HG02943 (cell line): ENCODE data around the gene F3.
A peak's percentile ranks its signal among the peaks of the same experiment; 100 is the strongest.

ENCODE experiments used
- ATAC-seq: cut with Tn5 transposase; IDR thresholded peaks from one replicate; pipeline ENCODE4 v1.9.1; 2021; ENCODE audit warnings: mild to moderate bottlenecking, low read depth, moderate library complexity; ENCODE audit not compliant: unreplicated experiment

F3 gene

GRCh38 chr1:94553323-94553730 is 11.8 kb upstream of the F3 start:
- ATAC-seq = no peak

DNA sequence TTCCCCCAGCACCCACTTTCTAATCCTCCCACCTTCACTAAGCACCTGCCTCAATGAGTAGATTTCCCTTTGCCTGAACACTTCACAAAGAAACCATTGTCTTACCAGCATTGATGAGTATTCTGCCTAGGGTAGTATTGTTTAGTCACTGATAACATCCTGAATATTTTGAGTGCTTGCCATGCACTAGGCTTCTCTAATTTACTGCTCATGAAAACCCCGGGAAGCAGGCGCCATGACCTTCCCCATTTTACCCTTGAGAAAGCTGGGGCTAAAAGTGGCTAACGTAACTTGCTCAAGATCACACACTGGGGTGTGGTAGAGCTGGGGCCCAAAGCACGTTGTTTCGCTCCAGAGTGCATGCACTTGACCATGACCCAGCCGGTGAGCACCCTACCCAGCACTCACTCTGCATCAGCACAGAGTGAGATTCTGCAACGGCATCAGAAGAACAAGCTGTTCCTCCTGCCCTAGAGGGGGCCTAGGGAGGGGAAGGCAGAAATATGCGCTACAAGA is 10.6 kb upstream of the F3 start:
- ATAC-seq = no peak

- ATAC-seq = no peak
Observed at GRCh38 chr1:94551449-94551848, 9.9 kb upstream of the F3 start.

- no peak for ATAC-seq
Observed at GRCh38 chr1:94550800-94551241, 9.3 kb upstream of the F3 start.

GRCh38 chr1:94550396-94550795 is 8.8 kb upstream of the F3 start:
- no peak for ATAC-seq

- ATAC-seq = no peak
Observed at GRCh38 chr1:94549706-94550105, 8.1 kb upstream of the F3 start.

DNA sequence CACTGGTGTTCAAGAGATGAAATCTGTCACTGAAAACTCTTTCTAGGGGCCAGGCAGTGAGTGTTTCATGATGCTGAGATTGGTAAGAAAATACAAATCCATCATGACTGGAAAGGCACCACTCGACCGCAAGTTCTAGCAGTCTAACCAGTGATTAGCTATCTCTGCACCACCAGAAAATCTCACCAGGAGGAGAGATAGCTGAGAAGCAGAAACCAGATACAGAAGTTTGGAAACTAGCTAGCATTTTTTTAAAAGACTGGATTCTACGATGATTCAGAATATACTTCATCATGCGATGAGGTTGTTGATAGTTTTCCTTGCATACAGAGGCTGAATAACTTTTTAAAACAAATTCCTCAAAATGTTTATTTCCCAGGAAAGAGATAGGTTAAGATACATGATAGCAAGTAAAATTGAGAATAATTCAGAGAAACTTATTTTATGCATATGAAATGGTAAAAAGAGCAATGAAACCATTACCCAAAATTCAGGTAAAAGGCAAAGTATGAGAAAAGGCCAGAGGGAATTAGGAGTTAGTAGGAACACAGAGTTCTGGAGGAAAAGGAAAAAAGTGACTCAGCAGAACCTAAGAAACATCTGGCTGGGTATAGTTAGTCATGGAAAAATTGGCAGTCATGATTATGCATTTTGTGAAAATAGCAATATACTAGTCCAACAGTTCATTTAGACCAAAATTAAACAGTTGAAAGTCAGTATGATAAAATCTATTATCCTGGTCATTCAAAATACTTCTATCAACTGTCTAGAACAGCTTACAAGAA is 3.3 kb upstream of the F3 start:
- no peak for ATAC-seq

DNA sequence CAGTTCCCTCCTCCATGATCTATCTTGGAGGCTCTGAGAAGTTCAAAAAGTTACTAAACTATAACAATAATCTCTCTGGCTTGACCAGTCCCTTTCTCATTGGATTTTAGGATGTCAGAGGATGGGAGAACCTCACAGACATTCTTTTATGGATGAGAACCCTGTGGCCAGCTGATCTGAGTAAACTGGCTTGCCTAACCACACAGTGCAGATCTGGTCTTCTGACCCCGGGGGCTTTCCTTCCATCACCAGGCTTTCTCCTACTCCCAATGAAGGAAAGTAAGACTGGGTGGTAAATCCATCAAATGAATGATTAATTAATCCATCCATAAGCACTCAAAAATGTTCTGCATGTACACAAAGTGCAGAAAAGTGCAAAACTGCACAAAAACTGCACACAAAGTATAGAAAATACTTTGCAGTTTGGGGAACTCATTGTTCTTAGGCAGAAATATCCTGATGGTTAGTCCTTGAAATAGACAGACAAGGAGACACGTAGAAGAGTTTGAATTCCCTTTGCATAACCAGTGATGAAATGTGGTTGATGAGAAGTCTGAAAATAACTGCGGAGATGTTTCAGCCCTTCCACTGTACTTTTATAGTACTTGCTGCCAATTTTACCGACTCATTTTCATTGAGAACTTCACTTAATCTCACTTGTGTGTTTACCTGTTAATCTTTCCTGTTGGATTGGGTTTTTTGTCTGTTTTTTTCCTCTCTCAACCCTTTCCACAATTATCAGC is 2.5 kb upstream of the F3 start:
- ATAC-seq = no peak

DNA sequence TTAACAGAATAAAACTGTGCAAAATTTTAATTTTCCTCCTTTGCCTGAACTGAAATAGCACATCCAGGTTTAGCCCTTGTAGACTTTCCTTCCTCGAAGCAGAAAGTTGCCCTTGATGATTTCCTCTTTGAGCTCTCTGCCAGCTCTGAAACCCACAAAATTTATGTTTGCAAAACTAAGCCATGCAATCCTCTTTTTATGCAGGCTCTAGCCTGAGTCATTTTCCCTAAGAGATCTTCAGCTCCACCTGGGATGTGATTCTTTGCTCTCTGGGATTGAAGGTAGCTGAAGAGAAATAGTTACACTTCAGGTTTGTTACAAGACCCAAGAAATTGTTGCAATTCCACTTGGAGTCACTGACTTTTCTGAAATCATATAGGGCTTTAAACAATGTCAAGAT is 1.4 kb upstream of the F3 start:
- ATAC-seq = no peak

DNA sequence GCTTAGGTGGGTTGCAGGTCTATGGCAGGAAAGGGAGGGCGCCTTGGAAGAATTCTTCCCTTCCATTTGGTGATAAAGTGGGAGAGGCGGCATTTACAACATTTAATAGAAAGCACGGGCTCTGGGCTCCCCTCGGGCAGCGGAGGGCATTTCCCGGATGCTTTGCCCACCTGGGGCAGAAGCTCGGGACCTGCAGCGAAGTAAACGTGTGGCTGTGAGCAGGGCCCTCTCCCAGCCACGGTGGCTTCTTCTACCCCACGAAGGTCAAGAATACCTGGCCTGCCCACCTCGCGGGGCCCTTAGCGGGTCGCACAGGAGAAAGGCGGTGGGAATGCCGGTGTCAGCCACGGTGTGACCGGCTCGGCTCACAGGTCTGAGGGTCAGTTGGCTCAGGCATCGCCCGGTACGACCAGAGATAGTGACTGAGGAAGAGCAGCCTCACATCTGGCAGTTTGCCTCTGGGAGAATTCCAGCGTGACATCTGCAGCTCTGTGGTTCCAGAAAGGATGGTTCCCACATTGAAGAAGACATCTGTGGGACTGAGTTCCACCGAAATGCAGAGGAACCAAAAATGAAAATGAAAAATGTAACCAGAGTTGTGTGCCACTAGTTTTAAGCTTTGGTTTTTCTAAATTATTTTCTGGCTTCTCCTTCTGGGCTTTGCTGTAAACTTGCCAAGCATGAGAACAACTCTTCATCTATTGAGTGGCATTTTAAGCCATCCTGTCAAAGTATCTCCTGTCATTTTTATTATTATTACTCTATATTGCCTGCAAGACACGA is 720 bp upstream of the F3 start:
- peak; percentile 29 for ATAC-seq

DNA sequence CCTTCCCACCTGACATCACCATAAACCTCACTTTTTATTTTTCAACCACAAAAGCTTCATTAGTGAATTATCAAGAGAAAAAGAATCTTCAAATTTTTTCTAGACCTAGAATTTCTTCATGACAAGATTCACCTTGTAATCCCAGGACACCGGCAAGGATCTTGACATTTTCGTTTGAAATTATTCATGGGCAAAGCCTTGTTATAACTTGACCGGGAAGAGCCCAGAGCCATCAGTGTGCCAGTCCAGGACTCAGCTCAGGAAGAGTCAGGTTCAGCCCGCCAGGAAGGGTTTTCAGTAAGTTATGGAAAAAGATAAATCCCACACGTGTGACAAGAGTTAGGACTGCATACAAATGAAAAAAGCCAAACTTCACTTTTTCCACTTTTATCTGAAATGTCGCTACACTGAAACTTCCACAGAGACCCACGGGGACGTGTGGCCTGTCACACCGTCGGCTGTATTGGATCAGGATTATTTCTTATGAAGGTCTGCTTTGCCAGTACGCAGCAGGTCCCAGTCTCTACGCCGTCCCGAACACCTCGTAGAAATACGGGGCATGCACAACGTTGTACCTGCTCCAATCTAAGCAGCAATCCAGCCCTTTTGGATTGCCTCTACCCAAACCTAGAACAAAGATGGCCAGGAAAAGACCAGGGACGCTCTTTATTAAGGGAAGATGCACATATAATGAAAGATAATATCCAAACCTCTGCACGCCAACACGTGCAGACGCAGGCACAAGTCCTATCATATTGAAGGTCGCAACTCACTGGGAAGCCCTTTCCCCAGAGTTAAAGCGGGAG is 916 bp downstream of the F3 start:
- no peak for ATAC-seq

- ATAC-seq = no peak
Observed at GRCh38 chr1:94539496-94539895, 2.1 kb downstream of the F3 start.

DNA sequence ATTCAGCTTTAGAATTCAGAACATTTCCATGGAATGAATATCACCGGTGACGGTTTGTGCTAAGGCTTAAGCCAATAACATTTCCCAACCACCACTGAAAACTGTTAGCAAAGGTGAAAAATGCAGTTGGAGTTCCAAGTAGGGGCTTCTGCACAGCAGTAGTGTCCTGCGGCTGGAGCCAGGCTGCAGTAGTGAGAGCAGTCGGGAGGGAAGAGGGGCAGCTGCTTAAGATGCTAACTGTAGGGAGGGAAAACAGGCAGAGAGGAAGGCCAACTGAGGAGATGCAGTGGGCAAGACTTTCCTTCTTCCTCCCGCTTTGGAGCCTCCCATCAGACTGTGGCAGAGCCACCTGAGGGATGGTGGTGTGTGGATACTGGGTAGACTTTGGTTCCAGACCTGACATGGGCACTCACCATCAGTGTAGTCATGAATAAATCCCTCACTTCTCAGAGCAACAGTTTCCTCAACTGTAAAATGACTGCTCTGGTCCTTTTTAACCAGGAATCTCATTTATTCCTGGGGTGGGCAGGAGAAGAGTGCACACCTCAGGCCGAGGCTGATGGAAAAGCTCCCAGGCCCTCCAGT is 3.2 kb downstream of the F3 start:
- no peak for ATAC-seq

- no peak for ATAC-seq
Observed at GRCh38 chr1:94537254-94537653, 4.3 kb downstream of the F3 start.

DNA sequence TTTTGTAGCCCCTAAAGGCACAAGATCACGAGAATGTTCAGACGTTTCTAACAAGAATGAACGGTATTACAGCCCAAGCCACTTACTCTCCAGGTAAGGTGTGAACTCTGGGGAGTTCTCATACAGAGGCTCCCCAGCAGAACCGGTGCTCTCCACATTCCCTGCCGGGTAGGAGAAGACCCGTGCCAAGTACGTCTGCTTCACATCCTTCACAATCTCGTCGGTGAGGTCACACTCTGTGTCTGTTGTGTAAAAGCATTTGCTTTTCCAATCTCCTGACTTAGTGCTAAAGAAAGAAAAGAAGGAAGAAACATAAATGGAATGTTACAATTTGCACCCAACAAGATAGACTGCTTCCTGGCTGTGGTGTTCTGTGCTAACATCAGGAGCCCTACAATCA is 5.7 kb downstream of the F3 start:
- no peak for ATAC-seq

GRCh38 chr1:94535095-94535494 is 6.5 kb downstream of the F3 start:
- ATAC-seq = no peak

- ATAC-seq = no peak
Observed at GRCh38 chr1:94532077-94532476, 9.5 kb downstream of the F3 start.

- no peak for ATAC-seq
Observed at GRCh38 chr1:94531664-94532063, 9.9 kb downstream of the F3 start.

- no peak for ATAC-seq
Observed at GRCh38 chr1:94530373-94530878, 11.1 kb downstream of the F3 start.

DNA sequence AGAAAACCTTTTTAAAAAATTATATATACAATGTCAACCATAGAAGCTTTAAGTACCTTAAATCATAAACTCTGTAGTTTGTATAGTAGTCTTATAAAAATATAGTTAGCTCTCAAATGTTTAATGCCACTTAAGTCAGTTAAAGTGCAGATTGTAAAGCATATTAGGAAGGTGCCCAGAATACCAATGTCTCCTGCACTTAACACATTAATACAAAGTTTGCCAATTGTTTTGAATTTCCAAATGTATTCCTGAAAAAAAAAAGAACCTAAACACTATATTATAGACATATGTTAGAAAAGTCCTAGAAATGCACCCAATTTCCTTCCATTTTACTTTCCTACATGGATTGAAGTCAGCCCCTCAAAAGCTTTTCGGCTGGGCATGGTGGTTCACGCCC is 12.1 kb downstream of the F3 start:
- no peak for ATAC-seq
